OCI-LY1 (cell line): Measurements from ENCODE around the gene BDKRB1.

Experiments
- H2AFZ ChIP-seq: fragments of 200-600 bp; sonication (generic), shearing (Covaris generic); 2 replicates; pipeline ENCODE4 v1.6.0; 2014; ENCODE audit warnings: antibody characterized with exemption, mild to moderate bottlenecking, low read length
- H3F3A ChIP-seq: fragments of 200-600 bp; sonication (generic), shearing (Covaris generic); 2 replicates; pipeline ENCODE4 v1.6.0; 2014; ENCODE audit warnings: mild to moderate bottlenecking, antibody characterized with exemption, low read length, moderate library complexity; ENCODE audit not compliant: insufficient read depth
- H3K27ac ChIP-seq: fragments of 200-600 bp; sonication (generic); 2 replicates; pipeline ENCODE4 v1.5.1; 2014; ENCODE audit warnings: low read length, mixed run types, mild to moderate bottlenecking, low read depth; ENCODE audit not compliant: poor library complexity, severe bottlenecking
- H3K27me3 ChIP-seq: fragments of 200-600 bp; sonication (generic); 2 replicates; pipeline ENCODE4 v1.6.0; 2014; ENCODE audit warnings: antibody characterized with exemption, mild to moderate bottlenecking, low read length, moderate library complexity; ENCODE audit not compliant: insufficient read depth
- H3K36me3 ChIP-seq: fragments of 200-600 bp; sonication (generic); 2 replicates; pipeline ENCODE4 v1.6.1; 2014; ENCODE audit warnings: mild to moderate bottlenecking, antibody characterized with exemption, low read length, moderate library complexity, mixed read lengths; ENCODE audit not compliant: insufficient read depth
- H3K4me1 ChIP-seq: fragments of 200-600 bp; sonication (generic); 2 replicates; pipeline ENCODE4 v1.5.1; 2014; ENCODE audit warnings: mild to moderate bottlenecking, low read length, moderate library complexity; ENCODE audit not compliant: insufficient read depth, severe bottlenecking
- H3K4me2 ChIP-seq: fragments of 200-600 bp; sonication (generic), shearing (Covaris generic); 2 replicates; pipeline ENCODE4 v1.6.1; 2014; ENCODE audit warnings: low read length
- H3K4me3 ChIP-seq: fragments of 200-600 bp; sonication (generic); 2 replicates; pipeline ENCODE4 v1.5.1; 2014; ENCODE audit warnings: low read length, low read depth, mild to moderate bottlenecking, mixed read lengths; ENCODE audit not compliant: poor library complexity, severe bottlenecking
- H3K79me2 ChIP-seq: fragments of 200-600 bp; shearing (Covaris generic); 2 replicates; pipeline ENCODE4 v1.6.1; 2016; ENCODE audit warnings: mixed run types, low read length, mixed read lengths; ENCODE audit not compliant: insufficient read depth
- H3K9ac ChIP-seq: fragments of 200-600 bp; sonication (generic), shearing (Covaris generic); 2 replicates; pipeline ENCODE4 v1.6.1; 2014; ENCODE audit warnings: mild to moderate bottlenecking, low read length, mixed read lengths
- H3K9me2 ChIP-seq: fragments of 200-600 bp; sonication (generic), shearing (Covaris generic); 2 replicates; pipeline ENCODE4 v1.6.1; 2014; ENCODE audit warnings: low read depth, mild to moderate bottlenecking, low read length, mixed read lengths
- H3K9me3 ChIP-seq: fragments of 200-600 bp; shearing (Covaris generic); 2 replicates; pipeline ENCODE4 v1.6.1; 2014; ENCODE audit warnings: low read length, mixed read lengths
- H4K20me1 ChIP-seq: fragments of 200-600 bp; sonication (generic), shearing (Covaris generic); 2 replicates; pipeline ENCODE4 v1.6.0; 2016; ENCODE audit warnings: mild to moderate bottlenecking, low read length; ENCODE audit not compliant: insufficient read depth
- CTCF ChIP-seq: fragments of 200-600 bp; sonication (generic), shearing (Covaris generic); IDR thresholded peaks from 2 replicates; pipeline ENCODE4 v1.5.1; 2017; ENCODE audit warnings: mild to moderate bottlenecking, antibody characterized with exemption, low read length, moderate library complexity, mixed read lengths
- EZH2 ChIP-seq: fragments of 200-600 bp; sonication (generic), shearing (Covaris generic); IDR thresholded peaks from 2 replicates; pipeline ENCODE4 v1.8.0; 2017; ENCODE audit warnings: borderline replicate concordance, mixed run types, mild to moderate bottlenecking, antibody characterized with exemption, low read length, moderate library complexity, mixed read lengths

The BDKRB1 gene

GRCh38 chr14:96272777-96273473 lies 16.9 kb downstream of the BDKRB1 start:
- no peak overlapping the region for H2AFZ ChIP-seq
- H3K27me3 ChIP-seq, result no peaks in the 10 kb centered on the region; the same call in 1 of the 2 replicates
- no peak overlapping the region for H3K9ac ChIP-seq
- no peaks in the 10 kb centered on the region for H3K79me2 ChIP-seq
- H3F3A ChIP-seq, result no peaks in the 10 kb centered on the region
- H4K20me1 ChIP-seq, result no peaks in the 10 kb centered on the region
- no peaks in the 10 kb centered on the region for H3K36me3 ChIP-seq
- H3K27ac ChIP-seq, result no peak overlapping the region
- H3K9me3 ChIP-seq, result no peaks in the 10 kb centered on the region
- no peak for TF ChIP-seq EZH2
- TF ChIP-seq CTCF, result no peak
- no peak overlapping the region for H3K4me2 ChIP-seq
- no peaks in the 10 kb centered on the region for H3K4me1 ChIP-seq
- no peaks in the 10 kb centered on the region for H3K9me2 ChIP-seq
- no peak overlapping the region for H3K4me3 ChIP-seq

- Histone ChIP-seq H3K27me3 (no peaks in the 10 kb centered on the region; the same call in 1 of the 2 replicates), H4K20me1 (no peaks in the 10 kb centered on the region), H3K9ac (no peak overlapping the region), H3F3A (no peaks in the 10 kb centered on the region), H3K4me3 (no peak overlapping the region), H3K79me2 (no peaks in the 10 kb centered on the region), H2AFZ (no peak overlapping the region), H3K27ac (no peak overlapping the region), H3K9me3 (no peaks in the 10 kb centered on the region), H3K4me2 (no peak overlapping the region), H3K9me2 (no peaks in the 10 kb centered on the region), H3K36me3 (no peaks in the 10 kb centered on the region), H3K4me1 (no peaks in the 10 kb centered on the region)
- TF ChIP-seq EZH2 (no peak), CTCF (no peak)
Observed at GRCh38 chr14:96273629-96274028, 17.6 kb downstream of the BDKRB1 start.

- Histone ChIP-seq H3K27ac (no peak overlapping the region), H3K9me3 (no peaks in the 10 kb centered on the region)
Observed at GRCh38 chr14:96274122-96274521, 18.1 kb downstream of the BDKRB1 start.

GRCh38 chr14:96274543-96274942 lies 18.5 kb downstream of the BDKRB1 start:
- H3K4me2 ChIP-seq, result no peak overlapping the region
- H4K20me1 ChIP-seq, result no peaks in the 10 kb centered on the region
- H3K9me2 ChIP-seq, result no peaks in the 10 kb centered on the region
- no peaks in the 10 kb centered on the region for H3K79me2 ChIP-seq
- H3K36me3 ChIP-seq, result no peaks in the 10 kb centered on the region
- H3K27ac ChIP-seq, result no peak overlapping the region
- no peaks in the 10 kb centered on the region for H3F3A ChIP-seq
- H3K9ac ChIP-seq, result no peak overlapping the region
- H3K9me3 ChIP-seq, result no peaks in the 10 kb centered on the region
- no peak for TF ChIP-seq CTCF
- no peak for TF ChIP-seq EZH2
- no peaks in the 10 kb centered on the region for H3K4me1 ChIP-seq
- no peaks in the 10 kb centered on the region; the same call in 1 of the 2 replicates for H3K27me3 ChIP-seq
- no peak overlapping the region for H3K4me3 ChIP-seq
- H2AFZ ChIP-seq, result no peak overlapping the region

More at GRCh38 chr14:96274122-96274521, 18.1 kb downstream of the BDKRB1 start:
- H3K4me1 ChIP-seq, result no peaks in the 10 kb centered on the region
- H3K79me2 ChIP-seq, result no peaks in the 10 kb centered on the region
- no peak overlapping the region for H2AFZ ChIP-seq
- H3K4me2 ChIP-seq, result no peak overlapping the region
- no peak overlapping the region for H3K4me3 ChIP-seq
- no peaks in the 10 kb centered on the region for H4K20me1 ChIP-seq
- no peak for TF ChIP-seq EZH2
- H3K9me2 ChIP-seq, result no peaks in the 10 kb centered on the region
- H3K9ac ChIP-seq, result no peak overlapping the region
- no peaks in the 10 kb centered on the region for H3K36me3 ChIP-seq
- H3F3A ChIP-seq, result no peaks in the 10 kb centered on the region
- no peaks in the 10 kb centered on the region; the same call in 1 of the 2 replicates for H3K27me3 ChIP-seq
